H1 (cell line): ENCODE data around the gene APOA1. TPM values are rescaled to one million over a fixed set of nuclear protein-coding genes. Genes with fewer than 3 reads are reported as not detected.

ENCODE experiments used
- BACH1 ChIP-seq: IDR thresholded peaks from 2 replicates; pipeline ENCODE4 v1.6.1; 2012; ENCODE audit warnings: low read length, improper control_type of control experiment
- BCL11A ChIP-seq, 2 experiments: IDR thresholded peaks; one replicate each; pipeline ENCODE4 v1.6.1; 2011; ENCODE audit warnings: low read depth in 2 of 2, low read length in 2 of 2, mild to moderate bottlenecking in 2 of 2
- polyA plus RNA-seq, 7 experiments: library from polyadenylated mRNA; depleted of rRNA in 3 of 7; stranded (reverse) in 5 of 7; unstranded in 2 of 7; fragments of >200 nt in 5 of 7; fragments of 200-250 nt in 2 of 7; gene quantifications; 1 replicate in 5 of 7; 2 replicates in 1 of 7; 4 replicates in 1 of 7; pipeline versions ENCODE4 v1.2.1 to v1.2.3, GENCODE V29; 2011 to 2013; ENCODE audit warnings: missing spikeins in 2 of 7, mixed read lengths in 2 of 7
- total RNA-seq: library from RNA; stranded (reverse); fragmentation: NEBNext Ultra II Directional; extraction: Animal tissue kit (Norgen Biotek cat#: 25700); gene quantifications from 2 replicates; pipeline ENCODE4 v1.2.1, GENCODE V29; 2021

Gene APOA1
- total and polyA plus RNA-seq, 2 of the 8 experiments (the other 6 are each of a cell fraction or from before 2014, with no cell fraction given), result 0.80 TPM; not detected in 1

DNA sequence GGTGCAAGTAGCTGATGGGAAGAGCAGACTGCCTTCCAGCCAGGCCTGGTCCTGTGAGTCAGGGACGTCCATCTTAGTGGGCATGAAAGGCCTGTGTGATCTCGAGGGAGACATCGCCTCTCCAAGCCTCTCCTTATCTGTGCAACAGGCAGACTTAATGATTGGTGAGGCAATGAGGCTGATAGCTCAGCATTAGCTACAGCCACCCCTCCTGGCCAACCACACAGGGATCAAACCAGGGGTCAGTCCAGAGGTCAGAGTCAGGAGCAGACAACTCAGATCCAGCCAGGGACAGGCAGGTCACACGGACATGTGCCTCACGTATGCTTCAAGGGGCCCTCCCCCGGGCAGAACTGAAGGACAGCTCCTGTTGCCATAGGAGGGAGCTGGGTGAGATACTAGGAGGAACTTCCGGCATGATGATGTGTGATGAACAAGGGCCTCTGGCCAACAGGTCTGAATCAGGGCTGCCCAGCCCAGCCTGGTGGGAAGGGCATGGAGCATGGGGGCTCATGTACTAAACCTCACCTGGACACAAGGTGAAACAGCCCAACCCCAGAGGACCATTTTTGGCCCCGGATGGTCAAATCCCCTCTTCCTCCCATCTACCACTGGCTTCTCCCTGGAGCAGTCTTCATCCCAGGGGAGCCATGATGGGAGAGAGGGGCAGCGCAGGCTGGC lies 10.5 kb downstream of the APOA1 start (continued):
- no peak for TF ChIP-seq BCL11A (IDR thresholded peaks at IDR 0.05; ENCODE audit: low read depth in 2 of 2, low read length in 2 of 2)
- no peak for TF ChIP-seq BACH1
